GM18505 (cell line): ENCODE results near the gene CFAP20DC.
"Not testable (repeated sequence)": the region's sequence is repeated elsewhere in the genome, so short reads cannot be mapped to it uniquely, and the experiment has no call there.

Source experiments
- ATAC-seq: cut with Tn5 transposase; IDR thresholded peaks from one replicate; pipeline ENCODE4 v1.9.1; 2021; ENCODE audit not compliant: unreplicated experiment
- POLR2A ChIP-seq: IDR thresholded peaks from 4 replicates; pipeline ENCODE4 v1.6.1; 2011; ENCODE audit warnings: borderline replicate concordance; ENCODE audit not compliant: insufficient read depth, insufficient read length; ENCODE audit errors: extremely low read depth

Gene CFAP20DC

GRCh38 chr3:58899953-58900298 lies 149.9 kb downstream of the CFAP20DC start:
- peak; percentile 13 for ATAC-seq
- TF ChIP-seq POLR2A: no peak

DNA sequence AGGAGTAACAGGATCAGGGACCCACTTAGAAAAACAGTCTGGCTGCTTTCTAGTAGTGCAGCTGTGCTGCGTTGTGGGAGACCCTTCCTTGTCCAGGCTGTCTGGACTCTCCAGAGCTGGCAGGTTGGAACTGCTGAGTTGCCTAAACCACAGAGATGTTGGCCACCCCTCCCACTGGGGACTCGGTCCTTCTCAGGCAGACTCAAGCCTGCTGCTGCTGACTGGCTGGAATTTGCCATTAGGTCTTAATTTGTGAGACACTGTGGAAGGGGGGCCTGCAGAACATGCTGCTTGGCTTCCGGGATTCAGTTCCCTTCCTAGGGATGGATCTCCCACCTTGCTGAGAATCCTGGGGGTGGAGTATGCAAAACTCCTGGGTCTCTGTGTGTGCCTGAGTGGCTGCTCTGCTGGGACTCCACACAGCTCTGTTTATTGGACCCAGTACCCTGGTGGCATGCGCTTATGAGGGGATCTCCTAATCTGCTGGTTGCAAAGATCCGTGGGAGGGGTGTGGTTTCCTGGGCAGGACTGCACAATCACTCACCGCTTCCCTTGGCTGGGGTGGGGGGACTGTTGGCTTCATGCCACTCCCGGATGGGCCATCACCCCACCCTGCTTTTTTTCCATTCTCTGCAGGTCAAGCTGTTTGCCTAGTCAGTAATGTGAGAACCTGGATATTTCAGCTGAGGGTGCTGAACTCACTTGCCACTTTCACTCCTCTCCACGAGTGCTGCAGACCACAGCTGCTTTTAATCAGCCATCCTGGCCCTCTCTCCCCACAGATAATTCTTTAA lies 150.5 kb downstream of the CFAP20DC start:
- no peak for TF ChIP-seq POLR2A
- ATAC-seq: peak; percentile 73

DNA sequence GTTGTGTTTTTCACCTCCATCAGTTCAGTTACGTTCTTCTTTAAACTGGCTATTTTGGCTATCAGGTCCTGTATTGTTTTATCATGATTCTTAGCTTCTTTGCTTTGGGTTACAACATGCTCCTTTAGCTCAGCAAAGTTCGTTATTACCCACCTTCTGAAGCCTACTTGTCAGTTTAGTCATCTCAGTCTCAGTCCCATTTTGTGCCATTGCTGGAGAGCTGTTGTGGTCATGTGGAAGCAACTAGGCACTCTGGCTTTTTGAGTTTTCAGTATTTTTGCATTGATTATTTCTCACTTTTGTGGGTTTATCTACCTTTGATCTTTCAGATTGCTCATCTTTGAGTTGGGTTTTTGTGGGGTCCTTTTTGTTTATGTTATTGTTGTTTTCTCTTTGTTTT lies 151.3 kb downstream of the CFAP20DC start:
- TF ChIP-seq POLR2A: no peak
- no peak for ATAC-seq

GRCh38 chr3:58897646-58898045 lies 152.2 kb downstream of the CFAP20DC start:
- TF ChIP-seq POLR2A: no peak

DNA sequence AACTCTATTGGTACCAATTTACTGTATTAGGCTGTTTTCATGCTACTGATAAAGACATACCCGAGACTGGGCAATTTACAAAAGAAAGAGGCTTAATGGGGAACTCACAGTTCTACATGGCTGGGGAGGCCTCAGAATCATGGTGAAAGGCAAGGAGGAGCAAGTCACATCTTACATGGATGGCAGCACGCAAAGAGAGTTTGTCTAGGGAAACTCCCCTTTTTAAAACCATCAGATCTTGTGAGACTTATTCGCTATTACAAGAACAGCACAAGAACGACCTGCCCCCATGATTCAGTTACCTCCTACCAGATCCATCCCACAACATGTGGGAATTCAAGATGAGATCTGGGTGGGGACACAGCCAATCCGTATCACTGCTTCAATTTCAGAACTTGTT lies 154.1 kb downstream of the CFAP20DC start:
- not testable (repeated sequence) for ATAC-seq

More at GRCh38 chr3:58897646-58898045, 152.2 kb downstream of the CFAP20DC start:
- no peak for ATAC-seq

DNA sequence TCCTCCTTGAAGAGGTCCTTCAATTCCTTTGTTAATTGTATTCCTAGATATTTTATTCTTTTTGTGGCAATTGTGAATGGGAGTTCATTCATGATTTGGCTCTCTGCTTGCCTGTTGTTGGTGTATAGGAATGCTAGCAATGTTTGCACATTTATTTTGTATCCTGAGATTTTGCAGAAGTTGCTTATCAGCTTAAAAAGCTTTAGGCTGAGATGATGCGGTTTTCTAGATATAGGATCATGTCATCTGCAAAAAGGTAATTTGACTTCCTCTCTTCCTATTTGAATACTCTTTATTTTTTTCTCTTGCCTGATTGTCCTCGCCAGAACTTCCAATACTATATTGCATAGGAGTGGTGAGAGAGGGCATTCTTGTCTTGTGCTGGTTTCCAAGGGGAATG lies 157.3 kb downstream of the CFAP20DC start:
- not testable (repeated sequence) for ATAC-seq

DNA sequence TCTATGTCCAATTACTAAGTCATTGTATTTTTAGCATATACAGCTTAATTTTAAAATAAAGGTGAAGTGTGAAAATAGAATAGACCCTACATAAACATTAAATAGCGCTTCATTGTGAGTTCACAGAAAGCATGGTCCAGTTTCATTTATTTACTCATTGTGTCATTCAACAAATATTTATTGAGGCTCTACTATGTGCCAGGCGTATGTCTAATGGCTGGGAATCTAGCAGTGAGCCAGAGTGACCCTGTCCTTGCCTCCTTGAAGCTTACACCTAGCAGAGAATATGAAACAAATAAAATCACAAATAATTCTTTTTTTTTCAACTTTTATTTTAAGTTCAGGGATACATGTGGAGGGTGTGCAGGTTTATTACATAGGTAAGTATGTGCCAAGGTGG lies 161.7 kb downstream of the CFAP20DC start:
- no peak for TF ChIP-seq POLR2A

DNA sequence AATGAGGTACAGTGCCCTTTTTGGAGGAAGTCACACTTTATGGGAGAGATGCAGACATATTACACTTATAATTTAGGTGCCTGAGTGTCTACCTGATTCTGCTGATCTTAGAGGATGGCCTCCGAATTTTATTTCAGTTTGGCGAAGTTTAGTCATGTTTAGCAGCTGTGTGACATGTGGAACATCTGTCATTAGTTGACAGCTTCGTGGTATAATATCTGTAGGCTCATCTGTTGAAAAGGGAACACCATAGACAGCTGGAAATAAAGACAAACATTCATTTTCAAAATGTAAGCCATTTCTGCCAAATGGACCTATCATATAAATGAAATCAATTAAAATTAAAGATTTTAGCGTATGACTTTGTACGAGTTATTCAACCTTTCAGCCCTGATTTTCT lies 165.4 kb downstream of the CFAP20DC start:
- TF ChIP-seq POLR2A: no peak
- no peak for ATAC-seq

More for the DNA sequence above, 161.7 kb downstream of the CFAP20DC start:
- ATAC-seq: no peak

- no peak for ATAC-seq
- no peak for TF ChIP-seq POLR2A
These were observed 169.6 kb downstream of the CFAP20DC start for GRCh38 chr3:58880182-58880581.

DNA sequence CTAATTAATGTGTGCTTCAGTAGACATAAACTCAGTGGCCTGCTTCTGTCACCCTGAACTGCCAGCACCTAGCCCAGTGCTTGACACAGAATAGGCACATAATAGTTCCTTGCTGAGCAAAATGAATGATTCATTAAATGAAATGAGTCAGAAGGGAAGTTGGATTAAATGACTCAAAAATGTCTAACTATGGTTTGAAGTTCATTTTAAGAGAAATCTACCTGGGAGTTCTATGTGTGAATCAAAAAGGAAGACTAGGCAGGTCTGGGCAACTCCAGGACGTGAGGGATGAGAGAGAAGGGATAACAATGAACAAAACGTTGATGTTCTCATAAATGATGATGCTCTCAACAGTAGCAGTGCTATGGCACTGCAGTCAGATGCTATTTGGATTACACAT lies 175.0 kb downstream of the CFAP20DC start:
- peak; percentile 72 for ATAC-seq
- no peak for TF ChIP-seq POLR2A

DNA sequence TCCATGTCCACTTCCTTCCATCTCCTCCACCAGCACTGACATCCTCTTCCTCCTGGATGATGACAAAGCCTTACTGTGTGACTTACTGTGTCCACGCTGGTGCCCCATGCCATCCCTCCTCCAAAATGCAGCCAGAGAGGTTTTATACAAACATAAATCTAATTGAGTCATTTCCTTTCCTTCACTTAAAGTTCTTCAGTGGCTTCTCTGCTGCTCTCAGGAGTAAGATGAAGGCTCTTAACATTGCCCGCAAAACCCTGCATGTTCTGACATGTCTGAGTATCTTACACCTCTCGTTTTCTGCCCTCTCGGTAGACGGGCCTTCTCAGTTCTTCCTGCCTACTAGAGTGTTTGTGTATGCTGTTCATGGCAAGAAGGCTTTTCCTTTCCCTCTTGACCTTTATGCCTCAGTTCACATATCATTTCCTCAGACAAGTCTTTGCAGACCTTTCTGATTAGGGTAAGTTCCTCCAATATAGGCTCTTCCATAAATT lies 175.5 kb downstream of the CFAP20DC start:
- no peak for TF ChIP-seq POLR2A
- ATAC-seq: peak; percentile 31

GRCh38 chr3:58868097-58868779 lies 181.6 kb downstream of the CFAP20DC start:
- TF ChIP-seq POLR2A: no peak
- no peak for ATAC-seq

GRCh38 chr3:58867621-58868020 lies 182.2 kb downstream of the CFAP20DC start:
- TF ChIP-seq POLR2A: no peak
- ATAC-seq: no peak

DNA sequence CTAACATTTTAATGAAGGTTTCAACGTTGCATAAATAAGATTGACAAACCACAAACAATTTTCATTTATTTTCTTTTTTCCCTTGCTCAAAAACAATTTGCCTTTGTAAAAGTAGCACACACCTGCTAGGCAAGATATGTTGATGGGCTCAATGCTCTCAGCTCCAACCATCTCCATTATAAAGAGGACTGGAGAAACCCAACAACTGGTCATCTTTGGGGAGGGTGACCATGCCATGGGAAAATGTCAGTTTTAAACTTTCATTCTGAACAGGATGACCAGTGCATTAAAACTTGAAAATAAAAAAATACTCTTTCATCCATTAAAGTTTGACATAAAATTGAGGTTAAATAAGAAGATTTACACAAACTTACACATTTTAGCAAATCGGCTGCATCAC lies 183.7 kb downstream of the CFAP20DC start:
- no peak for TF ChIP-seq POLR2A
- ATAC-seq: no peak
